Measurements from ENCODE around the gene CFAP298. TPM values are rescaled to one million over a fixed set of nuclear protein-coding genes. Genes with fewer than 3 reads are reported as not detected.

CFAP298 gene, protein sequence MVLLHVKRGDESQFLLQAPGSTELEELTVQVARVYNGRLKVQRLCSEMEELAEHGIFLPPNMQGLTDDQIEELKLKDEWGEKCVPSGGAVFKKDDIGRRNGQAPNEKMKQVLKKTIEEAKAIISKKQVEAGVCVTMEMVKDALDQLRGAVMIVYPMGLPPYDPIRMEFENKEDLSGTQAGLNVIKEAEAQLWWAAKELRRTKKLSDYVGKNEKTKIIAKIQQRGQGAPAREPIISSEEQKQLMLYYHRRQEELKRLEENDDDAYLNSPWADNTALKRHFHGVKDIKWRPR
- 23.7 TPM for total RNA-seq

DNA sequence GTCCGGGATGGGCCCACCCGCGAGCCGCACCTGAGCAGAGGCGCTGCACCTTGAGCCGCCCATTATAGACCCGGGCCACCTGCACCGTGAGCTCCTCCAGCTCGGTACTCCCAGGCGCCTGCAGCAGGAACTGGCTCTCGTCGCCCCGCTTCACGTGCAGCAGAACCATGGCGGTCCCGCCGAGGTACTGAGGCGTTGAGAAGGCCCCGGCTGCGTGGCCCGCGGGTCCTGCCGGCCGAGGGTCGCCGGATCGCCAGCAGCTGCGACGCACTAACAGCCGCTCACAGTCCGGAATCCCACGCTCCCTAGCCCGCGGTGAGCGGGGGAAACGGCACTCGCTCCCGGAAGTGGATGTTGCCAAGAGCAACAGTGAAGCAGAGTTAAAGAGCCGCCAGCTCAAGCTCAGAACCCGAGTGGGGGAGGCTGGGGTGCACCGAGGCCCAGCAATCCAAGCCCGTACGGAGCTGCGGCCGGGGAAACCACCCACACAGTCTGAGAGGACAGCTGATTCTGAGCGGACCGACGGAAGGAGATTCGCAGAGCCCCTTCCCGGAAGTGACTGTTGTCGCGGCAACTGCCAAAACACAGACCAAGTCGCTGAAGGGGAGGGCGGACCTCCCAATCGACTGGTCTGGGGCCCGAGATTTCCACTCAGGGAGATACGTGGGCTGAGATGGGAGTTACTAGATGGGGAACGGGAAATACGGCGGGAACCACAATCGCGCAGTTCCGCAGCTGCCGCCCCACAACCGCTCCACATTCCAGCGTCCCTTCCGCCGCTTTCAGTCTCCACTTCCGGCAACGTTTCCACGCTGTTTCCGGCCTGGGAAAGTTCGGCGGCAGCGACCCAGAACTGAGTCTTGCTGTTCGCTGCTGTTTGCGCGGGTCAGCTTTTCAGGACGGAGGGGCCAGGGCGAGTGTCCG, at the start of gene CFAP298:
TSS of gene CFAP298 (minus strand) at position 303 of the 924 bp plus-strand sequence. CDS start at position 169, 134 bp downstream.

DNA sequence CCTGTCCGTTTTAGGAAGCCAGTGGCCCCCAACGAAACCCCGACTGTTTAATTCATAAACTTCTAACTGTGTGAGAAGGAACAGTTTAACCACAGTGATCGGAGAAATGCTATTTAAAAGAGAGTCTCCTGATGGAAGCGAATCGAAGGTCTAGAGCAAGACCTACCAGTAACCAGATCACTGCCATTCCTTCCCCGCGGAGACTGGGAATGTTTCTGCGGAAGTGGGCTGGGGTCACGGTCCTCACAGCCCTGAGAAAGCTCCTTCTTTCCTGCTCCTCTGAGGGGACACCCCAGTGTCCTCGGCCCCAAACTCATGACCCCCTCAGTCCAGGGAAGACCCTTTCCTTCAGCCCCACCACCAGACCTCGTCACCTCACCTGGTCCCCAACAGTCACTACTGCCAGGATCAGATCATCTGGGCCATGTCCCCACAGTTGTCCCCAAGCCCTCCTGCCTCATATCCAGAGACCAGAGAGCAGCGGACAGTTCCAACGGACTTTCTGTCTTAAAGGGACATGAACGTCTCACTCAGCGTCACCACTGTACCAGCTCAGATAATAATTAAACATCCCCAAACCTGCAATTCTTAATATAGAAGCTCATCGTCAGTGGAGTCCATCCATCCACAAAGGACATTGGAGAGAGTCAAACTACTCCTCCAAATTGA, 27.0 kb downstream of the CFAP298 start, which contains the start of gene TCP10L:
TSS of gene TCP10L (minus strand) at position 482 of the 669 bp plus-strand sequence. CDS start 1,219 bp downstream, outside the sequence.

Small RNAs within 50 kb of the gene (small RNA-seq; reads per million reads assigned to genes)
- gene RNA5SP490 (ENCODE audit: low replicate concordance), result not detected

Other genes starting within 250 kb of the CFAP298 start
- 18.3 TPM for gene URB1, start 219.4 kb downstream of the CFAP298 start, total RNA-seq
- 3.3 TPM for gene EVA1C, start 199.7 kb downstream of the CFAP298 start, total RNA-seq
- 2.4 TPM for gene TCP10L, start 26.9 kb downstream of the CFAP298 start, total RNA-seq
- gene SYNJ1, start 115.6 kb upstream of the CFAP298 start, total RNA-seq, result 16.7 TPM
- gene PAXBP1, start 159.4 kb upstream of the CFAP298 start, total RNA-seq, result 46.5 TPM

Data from metanephros (tissue), 2 donors.